Thoracic aorta (tissue), 2 donors: ENCODE data around the gene POLR2E. TPM values are rescaled to one million over a fixed set of nuclear protein-coding genes. Genes with fewer than 3 reads are reported as not detected.
A peak's percentile ranks its signal among the peaks of the same experiment; 100 is the strongest.

ENCODE experiments used
- ATAC-seq: fragments of 150-250 bp; one replicate; pipeline ENCODE4 v1.8.0; 2017; ENCODE audit warnings: low read depth; ENCODE audit not compliant: insufficient number of reproducible peaks, low FRiP score
- DNase-seq: peaks from one replicate; pipeline ENCODE4 v3.0.0-alpha.2; 2020; ENCODE audit warnings: low spot score
- H3K27ac ChIP-seq, 2 donors: fragments of 200-600 bp; sonication (generic); 1 replicate in 1 of 2; 2 replicates in 1 of 2; pipeline ENCODE4 v1.5.1; 2016; ENCODE audit warnings: mild to moderate bottlenecking in 2 of 2, moderate library complexity in 2 of 2
- H3K27me3 ChIP-seq: fragments of 200-600 bp; sonication (generic); replicated peaks from 2 replicates; pipeline ENCODE4 v1.6.0; 2016; ENCODE audit warnings: mild to moderate bottlenecking; ENCODE audit not compliant: insufficient read depth
- H3K36me3 ChIP-seq: fragments of 200-600 bp; sonication (generic); one replicate; pipeline ENCODE4 v1.5.1; 2016
- H3K4me1 ChIP-seq, 2 donors: fragments of 200-600 bp; sonication (generic); 1 replicate in 1 of 2; 2 replicates in 1 of 2; pipeline versions ENCODE4 v1.5.1 to v1.6.0; 2016; ENCODE audit warnings: low read depth in 2 of 2, mild to moderate bottlenecking in 1 of 2; ENCODE audit not compliant: control insufficient read depth in 1 of 2
- H3K4me3 ChIP-seq: fragments of 200-600 bp; sonication (generic); 2 replicates; pipeline ENCODE4 v1.5.1; 2016; ENCODE audit warnings: mild to moderate bottlenecking
- H3K9me3 ChIP-seq: fragments of 200-600 bp; sonication (generic); 2 replicates; pipeline ENCODE4 v1.5.1; 2016
- total RNA-seq, 2 donors: library from RNA; depleted of rRNA; stranded (reverse); fragments of >200 nt; gene quantifications; one replicate each; pipeline versions ENCODE4 v1.1.0 to v1.2.3, GENCODE V29; 2016
- TF ChIP-seq, protein P1 (sequence below): fragments of 200-600 bp; sonication (generic); IDR thresholded peaks from one replicate; pipeline ENCODE4 v1.5.1; 2019; ENCODE audit warnings: antibody characterized with exemption

Gene POLR2E
- total RNA-seq, 2 donors from 2014 or later: 129 to 149 TPM

DNA sequence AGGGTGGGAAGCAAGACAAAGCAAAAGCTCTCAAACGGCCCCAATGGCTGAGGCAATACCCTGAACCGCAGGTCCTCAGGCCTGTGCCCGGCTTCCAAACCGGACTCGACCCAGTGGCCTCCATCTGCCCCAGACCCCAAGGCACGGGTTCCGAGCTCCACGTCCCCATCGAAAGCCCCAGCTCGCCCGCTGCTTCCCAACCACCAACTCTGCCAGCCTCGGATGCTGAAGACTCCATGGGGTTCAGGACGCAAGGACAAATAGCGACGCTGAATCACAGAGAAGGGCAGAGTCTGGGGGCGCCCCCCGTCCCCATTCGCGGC lies 559 bp downstream of the POLR2E start:
- DNase-seq (no peak), ATAC-seq (no peak)
- Histone ChIP-seq H3K27ac (peak overlapping the region in 1 of 2 donors; percentile 45), H3K27me3 (no peaks in the 10 kb centered on the region), H3K36me3 (peaks cover 9% of the 10 kb centered on the region), H3K9me3 (no peaks in the 10 kb centered on the region), H3K4me3 (peak overlapping the region; percentile 98), H3K4me1 (peaks cover 17 to 41% of the 10 kb centered on the region in 2 donors)
- TF ChIP-seq, protein P1, sequence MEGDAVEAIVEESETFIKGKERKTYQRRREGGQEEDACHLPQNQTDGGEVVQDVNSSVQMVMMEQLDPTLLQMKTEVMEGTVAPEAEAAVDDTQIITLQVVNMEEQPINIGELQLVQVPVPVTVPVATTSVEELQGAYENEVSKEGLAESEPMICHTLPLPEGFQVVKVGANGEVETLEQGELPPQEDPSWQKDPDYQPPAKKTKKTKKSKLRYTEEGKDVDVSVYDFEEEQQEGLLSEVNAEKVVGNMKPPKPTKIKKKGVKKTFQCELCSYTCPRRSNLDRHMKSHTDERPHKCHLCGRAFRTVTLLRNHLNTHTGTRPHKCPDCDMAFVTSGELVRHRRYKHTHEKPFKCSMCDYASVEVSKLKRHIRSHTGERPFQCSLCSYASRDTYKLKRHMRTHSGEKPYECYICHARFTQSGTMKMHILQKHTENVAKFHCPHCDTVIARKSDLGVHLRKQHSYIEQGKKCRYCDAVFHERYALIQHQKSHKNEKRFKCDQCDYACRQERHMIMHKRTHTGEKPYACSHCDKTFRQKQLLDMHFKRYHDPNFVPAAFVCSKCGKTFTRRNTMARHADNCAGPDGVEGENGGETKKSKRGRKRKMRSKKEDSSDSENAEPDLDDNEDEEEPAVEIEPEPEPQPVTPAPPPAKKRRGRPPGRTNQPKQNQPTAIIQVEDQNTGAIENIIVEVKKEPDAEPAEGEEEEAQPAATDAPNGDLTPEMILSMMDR: no peak

DNA sequence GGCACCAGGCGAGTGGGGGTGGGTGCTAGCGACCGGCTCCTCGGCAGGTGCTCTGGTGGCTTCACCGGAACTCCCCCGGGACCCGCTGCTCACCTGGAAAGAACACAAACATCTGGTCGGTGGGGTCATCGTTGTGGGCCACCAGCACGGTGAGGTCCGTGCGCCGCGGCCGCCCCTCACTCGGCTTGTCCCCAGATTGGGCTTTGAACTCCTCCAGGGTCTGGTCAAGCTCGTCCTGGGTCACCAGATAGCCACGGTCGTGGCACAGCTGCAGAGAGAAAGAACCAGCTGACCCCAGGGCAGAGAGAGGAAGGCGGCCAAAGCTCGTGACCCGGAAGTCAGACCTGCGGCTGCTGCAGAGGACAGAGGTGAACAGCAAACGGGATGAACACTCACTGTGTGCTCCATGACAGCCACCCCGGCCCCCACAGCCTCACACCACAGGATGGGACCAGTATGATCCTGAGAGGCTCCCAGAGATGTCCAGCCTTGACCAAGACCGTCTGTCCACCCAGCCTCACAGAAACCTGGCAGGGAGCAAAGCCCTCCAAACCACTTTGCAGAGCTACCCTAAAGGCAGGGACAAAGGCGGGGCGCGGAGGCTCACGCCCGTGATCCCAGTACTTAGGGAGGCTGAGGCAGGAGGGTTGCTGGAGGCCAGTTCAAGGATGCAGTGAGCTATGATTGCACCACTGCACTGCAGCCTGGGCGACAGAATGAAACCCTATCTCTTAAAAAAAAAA lies 1.2 kb downstream of the POLR2E start:
- ATAC-seq: no peak
- Histone ChIP-seq H3K4me1 (peaks cover 13 to 35% of the 10 kb centered on the region in 2 donors), H3K4me3 (peak overlapping the region; percentile 98), H3K27ac (no peak overlapping the region), H3K27me3 (no peaks in the 10 kb centered on the region), H3K9me3 (no peaks in the 10 kb centered on the region), H3K36me3 (peaks cover 9% of the 10 kb centered on the region)
- TF ChIP-seq, protein P1: no peak
- DNase-seq: no peak

- no peak overlapping the region for H3K4me3 ChIP-seq
- no peak for DNase-seq
- H3K36me3 ChIP-seq: peaks cover 9% of the 10 kb centered on the region
- H3K9me3 ChIP-seq: no peaks in the 10 kb centered on the region
- TF ChIP-seq, protein P1: no peak
- no peak for ATAC-seq
- no peaks in the 10 kb centered on the region for H3K27me3 ChIP-seq
- H3K27ac ChIP-seq: no peak overlapping the region
- peaks cover 10 to 28% of the 10 kb centered on the region in 2 donors for H3K4me1 ChIP-seq
These were observed 1.8 kb downstream of the POLR2E start for GRCh38 chr19:1093330-1093729.

GRCh38 chr19:1091544-1092175 lies 3.5 kb downstream of the POLR2E start:
- no peak overlapping the region for H3K27ac ChIP-seq
- H3K36me3 ChIP-seq: peaks cover 9% of the 10 kb centered on the region
- peaks cover 10 to 23% of the 10 kb centered on the region in 2 donors for H3K4me1 ChIP-seq
- ATAC-seq (no peak), DNase-seq (no peak)
- H3K4me3 ChIP-seq: no peak overlapping the region
- H3K27me3 ChIP-seq: no peaks in the 10 kb centered on the region
- no peaks in the 10 kb centered on the region for H3K9me3 ChIP-seq
- TF ChIP-seq, protein P1: no peak

GRCh38 chr19:1090731-1091543 lies 4.2 kb downstream of the POLR2E start:
- DNase-seq (no peak), ATAC-seq (no peak)
- Histone ChIP-seq H3K27ac (no peak overlapping the region), H3K4me3 (no peak overlapping the region), H3K9me3 (no peaks in the 10 kb centered on the region), H3K27me3 (no peaks in the 10 kb centered on the region), H3K36me3 (peaks cover 9% of the 10 kb centered on the region), H3K4me1 (peaks cover 10 to 21% of the 10 kb centered on the region in 2 donors)
- TF ChIP-seq, protein P1: no peak
